H1 (cell line): Measurements from ENCODE around the gene ACSF3.

ENCODE experiments used
- BRCA1 ChIP-seq: IDR thresholded peaks from 2 replicates; pipeline ENCODE4 v1.6.1; 2012; ENCODE audit warnings: low read depth, low read length, improper control_type of control experiment
- CHD1 ChIP-seq: IDR thresholded peaks from 2 replicates; pipeline ENCODE4 v1.6.1; 2012; ENCODE audit warnings: low read depth, low read length, improper control_type of control experiment
- CHD2 ChIP-seq: IDR thresholded peaks from 2 replicates; pipeline ENCODE4 v1.6.1; 2012; ENCODE audit warnings: low read length, improper control_type of control experiment
- CREB1 ChIP-seq: IDR thresholded peaks from 2 replicates; pipeline ENCODE4 v1.6.1; 2012; ENCODE audit warnings: inconsistent platforms
- EP300 ChIP-seq, 2 experiments: IDR thresholded peaks; 1 replicate in 1 of 2; 2 replicates in 1 of 2; pipeline ENCODE4 v1.6.1; 2011 to 2012; ENCODE audit warnings: low read depth in 2 of 2, low read length in 2 of 2, mild to moderate bottlenecking in 2 of 2, borderline replicate concordance in 1 of 2, inconsistent platforms in 1 of 2, moderate library complexity in 1 of 2
- EZH2 ChIP-seq: fragments of 200-600 bp; sonication (generic); IDR thresholded peaks from 2 replicates; pipeline ENCODE4 v1.7.1; 2012; ENCODE audit warnings: low read depth, mild to moderate bottlenecking, moderate library complexity, low read length, inconsistent platforms; ENCODE audit not compliant: severe bottlenecking
- HDAC6 ChIP-seq: IDR thresholded peaks from one replicate; pipeline ENCODE4 v1.7.1; 2012; ENCODE audit warnings: low read depth, mild to moderate bottlenecking, inconsistent platforms, low read length, moderate library complexity
- JUN ChIP-seq: IDR thresholded peaks from 2 replicates; pipeline ENCODE4 v1.6.1; 2011; ENCODE audit warnings: low read depth, mild to moderate bottlenecking, improper control_type of control experiment, low read length
- POLR2A ChIP-seq, 2 experiments: IDR thresholded peaks; 1 replicate in 1 of 2; 2 replicates in 1 of 2; pipeline ENCODE4 v1.6.1; 2011; ENCODE audit warnings: low read depth in 2 of 2, low read length in 2 of 2, mild to moderate bottlenecking in 2 of 2; ENCODE audit errors: control extremely low read depth in 1 of 2
- POLR2AphosphoS5 ChIP-seq: IDR thresholded peaks from 2 replicates; pipeline ENCODE4 v1.6.1; 2011; ENCODE audit warnings: low read depth, low read length
- RNF2 ChIP-seq: fragments of 200-900, 300-1000 bp; sonication (generic); IDR thresholded peaks from 2 replicates; pipeline ENCODE4 v1.7.1; 2016; ENCODE audit warnings: borderline replicate concordance, low read depth, mild to moderate bottlenecking, antibody characterized with exemption, low read length; ENCODE audit not compliant: poor library complexity, severe bottlenecking; ENCODE audit errors: missing control alignments
- TAF1 ChIP-seq: IDR thresholded peaks from 2 replicates; pipeline ENCODE4 v1.6.1; 2011; ENCODE audit warnings: mild to moderate bottlenecking, low read depth, low read length
- ZNF274 ChIP-seq: IDR thresholded peaks from 2 replicates; pipeline ENCODE4 v1.7.0; 2012; ENCODE audit warnings: low read length, borderline replicate concordance; ENCODE audit errors: extremely low read depth
- TF ChIP-seq, protein P1 (sequence below), 3 experiments: IDR thresholded peaks; 1 replicate in 2 of 3; 2 replicates in 1 of 3; pipeline versions ENCODE4 v1.5.1 to v1.6.1; 2011; ENCODE audit warnings: low read length in 3 of 3, mild to moderate bottlenecking in 3 of 3, inconsistent platforms in 2 of 3, low read depth in 1 of 3, moderate library complexity in 1 of 3; ENCODE audit not compliant: insufficient read depth in 1 of 3; ENCODE audit errors: control extremely low read depth in 1 of 3

GRCh38 chr16:89102481-89103073 lies 8.9 kb downstream of the ACSF3 start:
- TF ChIP-seq, protein P1, sequence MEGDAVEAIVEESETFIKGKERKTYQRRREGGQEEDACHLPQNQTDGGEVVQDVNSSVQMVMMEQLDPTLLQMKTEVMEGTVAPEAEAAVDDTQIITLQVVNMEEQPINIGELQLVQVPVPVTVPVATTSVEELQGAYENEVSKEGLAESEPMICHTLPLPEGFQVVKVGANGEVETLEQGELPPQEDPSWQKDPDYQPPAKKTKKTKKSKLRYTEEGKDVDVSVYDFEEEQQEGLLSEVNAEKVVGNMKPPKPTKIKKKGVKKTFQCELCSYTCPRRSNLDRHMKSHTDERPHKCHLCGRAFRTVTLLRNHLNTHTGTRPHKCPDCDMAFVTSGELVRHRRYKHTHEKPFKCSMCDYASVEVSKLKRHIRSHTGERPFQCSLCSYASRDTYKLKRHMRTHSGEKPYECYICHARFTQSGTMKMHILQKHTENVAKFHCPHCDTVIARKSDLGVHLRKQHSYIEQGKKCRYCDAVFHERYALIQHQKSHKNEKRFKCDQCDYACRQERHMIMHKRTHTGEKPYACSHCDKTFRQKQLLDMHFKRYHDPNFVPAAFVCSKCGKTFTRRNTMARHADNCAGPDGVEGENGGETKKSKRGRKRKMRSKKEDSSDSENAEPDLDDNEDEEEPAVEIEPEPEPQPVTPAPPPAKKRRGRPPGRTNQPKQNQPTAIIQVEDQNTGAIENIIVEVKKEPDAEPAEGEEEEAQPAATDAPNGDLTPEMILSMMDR (IDR thresholded peaks at IDR 0.05; ENCODE audit: control extremely low read depth in 1 of 3, insufficient read depth in 1 of 3, low read depth in 1 of 3, low read length in 3 of 3), result no peak
- TF ChIP-seq RNF2 (no peak), TAF1 (no peak), JUN (no peak), CHD1 (no peak), CHD2 (no peak), BRCA1 (no peak), POLR2AphosphoS5 (no peak), CREB1 (no peak), HDAC6 (no peak), EP300 (IDR thresholded peaks at IDR 0.05; ENCODE audit: borderline replicate concordance in 1 of 2, low read depth in 2 of 2, low read length in 2 of 2) (no peak), EZH2 (no peak), ZNF274 (no peak), POLR2A (IDR thresholded peaks at IDR 0.05; ENCODE audit: control extremely low read depth in 1 of 2, low read depth in 2 of 2, low read length in 2 of 2) (no peak)
